ENCODE results near the gene PATE2.

PATE2 gene

GRCh38 chr11:125778728-125779127, at the start of gene PATE2:
Gene PATE2 (minus strand): TSS chr11:125778828. CDS start chr11:125778773, 55 bp downstream.
- peak within 1 kb of the TSS; percentile 41 for H3K27ac ChIP-seq
- TF ChIP-seq CTCF (conservative IDR thresholded peaks at IDR 0.05): no peak

GRCh38 chr11:125807909-125808308, 29.3 kb upstream of the PATE2 start:
- TF ChIP-seq CTCF (conservative IDR thresholded peaks at IDR 0.05): no peak
- no peak overlapping the region for H3K27ac ChIP-seq

GRCh38 chr11:125802387-125802786, 23.8 kb upstream of the PATE2 start:
- H3K27ac ChIP-seq: no peak overlapping the region

GRCh38 chr11:125799808-125800207, 21.2 kb upstream of the PATE2 start:
- H3K27ac ChIP-seq: no peak overlapping the region
- TF ChIP-seq CTCF (conservative IDR thresholded peaks at IDR 0.05): no peak

More at GRCh38 chr11:125802387-125802786, 23.8 kb upstream of the PATE2 start:
- TF ChIP-seq CTCF (conservative IDR thresholded peaks at IDR 0.05): no peak

GRCh38 chr11:125797641-125798040, 19.0 kb upstream of the PATE2 start:
- no peak for TF ChIP-seq CTCF (conservative IDR thresholded peaks at IDR 0.05)
- H3K27ac ChIP-seq: no peak overlapping the region

GRCh38 chr11:125790825-125791224, 12.2 kb upstream of the PATE2 start:
- no peak overlapping the region for H3K27ac ChIP-seq
- no peak for TF ChIP-seq CTCF (conservative IDR thresholded peaks at IDR 0.05)

GRCh38 chr11:125787827-125788226, 9.2 kb upstream of the PATE2 start, which contains the start of gene PATE3:
Gene PATE3 (plus strand): TSS chr11:125788127. CDS start chr11:125788152, 25 bp downstream.
- no peak within 1 kb of the TSS for H3K27ac ChIP-seq
- no peak for TF ChIP-seq CTCF (conservative IDR thresholded peaks at IDR 0.05)
